ENCODE measurements around the gene POLR2E. TPM values are rescaled to one million over a fixed set of nuclear protein-coding genes. Genes with fewer than 3 reads are reported as not detected.
A peak's percentile ranks its signal among the peaks of the same experiment; 100 is the strongest.

POLR2E gene
- total RNA-seq, 2 experiments from 2014 or later: 45.8 to 49.0 TPM

- DNase-seq (no peak), ATAC-seq (ENCODE audit: poor library complexity) (no peak)
- Histone ChIP-seq H3K36me3 (ENCODE audit: insufficient read depth, low read length) (peaks cover 89% of the 10 kb centered on the region), H3K4me1 (ENCODE audit: insufficient read depth, low read length) (peaks cover 42% of the 10 kb centered on the region), H3K9me3 (ENCODE audit: control insufficient read depth in 1 of 2, insufficient read depth in 1 of 2, low read length in 2 of 2) (no peaks in the 10 kb centered on the region), H3K27me3 (ENCODE audit: control insufficient read depth in 1 of 2, insufficient read depth in 2 of 2, low read length in 2 of 2) (no peaks in the 10 kb centered on the region), H3K4me3 (ENCODE audit: low read length) (no peak overlapping the region), H3K27ac (ENCODE audit: low read depth in 1 of 2, low read length in 2 of 2) (no peak overlapping the region)
- Mint-ChIP-seq H3K27ac (no peak overlapping the region), H3K9me3 (no peaks in the 10 kb centered on the region), H3K4me1 (ENCODE audit: low read depth) (no peaks in the 10 kb centered on the region), H3K27me3 (no peaks in the 10 kb centered on the region), H3K4me3 (no peak overlapping the region), H3K36me3 (ENCODE audit: low read depth) (peaks cover 53% of the 10 kb centered on the region)
- TF ChIP-seq CTCF (IDR thresholded peaks at IDR 0.05): no peak
- ChIA-PET CTCF (interaction anchor here (1.7 kb wide), 1 partner anchor 11 kb away, joined by 5 read pairs; no protein-coding TSS in a partner anchor), POLR2A (interaction anchor here (1.4 kb wide), 1 partner anchor 145 kb away, joined by 4 read pairs; the partner anchor contains the start of gene CIRBP)
- intact Hi-C loops (cut with DNase I, micrococcal nuclease): no loop called here
Observed at GRCh38 chr19:1123885-1124677, 28.9 kb upstream of the POLR2E start.

GRCh38 chr19:1123381-1123780, 28.2 kb upstream of the POLR2E start:
- Mint-ChIP-seq H3K27ac (peak overlapping the region; percentile 51), H3K9me3 (no peaks in the 10 kb centered on the region), H3K4me3 (no peak overlapping the region), H3K4me1 (ENCODE audit: low read depth) (no peaks in the 10 kb centered on the region), H3K27me3 (no peaks in the 10 kb centered on the region), H3K36me3 (ENCODE audit: low read depth) (peaks cover 59% of the 10 kb centered on the region)
- CTCF ChIA-PET: interaction anchor here (1.7 kb wide), 1 partner anchor 10 kb away, joined by 5 read pairs; no protein-coding TSS in a partner anchor
- Histone ChIP-seq H3K9me3 (ENCODE audit: control insufficient read depth in 1 of 2, insufficient read depth in 1 of 2, low read length in 2 of 2) (no peaks in the 10 kb centered on the region), H3K27ac (ENCODE audit: low read depth in 1 of 2, low read length in 2 of 2) (no peak overlapping the region), H3K4me3 (ENCODE audit: low read length) (no peak overlapping the region), H3K4me1 (ENCODE audit: insufficient read depth, low read length) (peaks cover 37% of the 10 kb centered on the region), H3K27me3 (ENCODE audit: control insufficient read depth in 1 of 2, insufficient read depth in 2 of 2, low read length in 2 of 2) (no peaks in the 10 kb centered on the region), H3K36me3 (ENCODE audit: insufficient read depth, low read length) (peaks cover 95% of the 10 kb centered on the region)
- ATAC-seq (ENCODE audit: poor library complexity) (no peak), DNase-seq (no peak)
- intact Hi-C loops (cut with DNase I, micrococcal nuclease): no loop called here
- POLR2A ChIA-PET: interaction anchor here (1.0 to 1.4 kb wide), 2 partner anchors 10 to 145 kb away, joined by 3 to 4 read pairs; partner anchors contain the start of gene CIRBP
- no peak for TF ChIP-seq CTCF (IDR thresholded peaks at IDR 0.05)

- no peaks in the 10 kb centered on the region for H3K9me3 ChIP-seq (ENCODE audit: control insufficient read depth in 1 of 2, insufficient read depth in 1 of 2, low read length in 2 of 2)
- Mint-ChIP-seq H3K36me3 (ENCODE audit: low read depth) (peaks cover 63% of the 10 kb centered on the region), H3K4me1 (ENCODE audit: low read depth) (no peaks in the 10 kb centered on the region), H3K4me3 (no peak overlapping the region), H3K27ac (peak overlapping the region; percentile 51), H3K9me3 (no peaks in the 10 kb centered on the region), H3K27me3 (no peaks in the 10 kb centered on the region)
- intact Hi-C loops (cut with DNase I, micrococcal nuclease): no loop called here
- ATAC-seq (ENCODE audit: poor library complexity) (no peak), DNase-seq (peak in 3 of 14 experiments; percentile 7 to 61 (median 52))
- H3K27me3 ChIP-seq (ENCODE audit: control insufficient read depth in 1 of 2, insufficient read depth in 2 of 2, low read length in 2 of 2): no peaks in the 10 kb centered on the region
- peaks cover 95% of the 10 kb centered on the region for H3K36me3 ChIP-seq (ENCODE audit: insufficient read depth, low read length)
- H3K27ac ChIP-seq (ENCODE audit: low read depth in 1 of 2, low read length in 2 of 2): no peak overlapping the region
- CTCF ChIA-PET: interaction anchor here (1.7 kb wide), 1 partner anchor 10 kb away, joined by 5 read pairs; no protein-coding TSS in a partner anchor
- H3K4me3 ChIP-seq (ENCODE audit: low read length): no peak overlapping the region
- no peak for TF ChIP-seq CTCF (IDR thresholded peaks at IDR 0.05)
- POLR2A ChIA-PET: interaction anchor here (1.0 to 1.4 kb wide), 2 partner anchors 11 to 146 kb away, joined by 3 to 4 read pairs; partner anchors contain the start of gene CIRBP
- H3K4me1 ChIP-seq (ENCODE audit: insufficient read depth, low read length): peaks cover 35% of the 10 kb centered on the region
Observed at GRCh38 chr19:1122972-1123363, 27.8 kb upstream of the POLR2E start.

All from CD4-positive, alpha-beta T cell (primary cell).